Testis (tissue), 2 donors: Measurements from ENCODE around the gene FOXI3.

ENCODE experiments used
- CTCF ChIP-seq, 3 experiments: fragments of 450-650 bp in 2 of 3; fragments of 200-600 bp in 1 of 3; sonication (generic) in 1 of 3; IDR thresholded peaks; one replicate each; pipeline ENCODE4 v1.5.1; 2016 to 2019; ENCODE audit warnings: antibody characterized with exemption in 3 of 3, mild to moderate bottlenecking in 2 of 3, moderate library complexity in 1 of 3
- POLR2A ChIP-seq: fragments of 450-650 bp; IDR thresholded peaks from one replicate; pipeline ENCODE4 v1.6.1; 2017; ENCODE audit warnings: antibody characterized with exemption, mild to moderate bottlenecking, moderate library complexity

- no peak for TF ChIP-seq CTCF (IDR thresholded peaks at IDR 0.05)
- TF ChIP-seq POLR2A: no peak
These were observed 4.2 kb downstream of the FOXI3 start for GRCh38 chr2:88448248-88448647.
